GM06990 (cell line): ENCODE measurements around the gene AMT.

Experiments
- DNase-seq: peaks from one replicate; pipeline ENCODE4 v3.0.0-alpha.2; 2011; ENCODE audit not compliant: insufficient read length; ENCODE audit errors: extremely low read depth
- H3K27me3 ChIP-seq: replicated peaks from 2 replicates; pipeline ENCODE4 v1.6.0; 2011; ENCODE audit warnings: low read length; ENCODE audit not compliant: control insufficient read depth, insufficient read depth
- H3K36me3 ChIP-seq: 2 replicates; pipeline ENCODE4 v1.5.1; 2011; ENCODE audit warnings: low read length; ENCODE audit not compliant: control insufficient read depth, insufficient read depth
- H3K4me3 ChIP-seq: replicated peaks from 2 replicates; pipeline ENCODE4 v1.5.1; 2011; ENCODE audit warnings: low read depth, mild to moderate bottlenecking, control low read depth, low read length
- CTCF ChIP-seq: IDR thresholded peaks from 2 replicates; pipeline ENCODE4 v1.5.1; 2011; ENCODE audit warnings: low read length, control low read depth, mild to moderate bottlenecking, inconsistent platforms; ENCODE audit not compliant: insufficient read depth, poor library complexity, severe bottlenecking

Gene AMT

DNA sequence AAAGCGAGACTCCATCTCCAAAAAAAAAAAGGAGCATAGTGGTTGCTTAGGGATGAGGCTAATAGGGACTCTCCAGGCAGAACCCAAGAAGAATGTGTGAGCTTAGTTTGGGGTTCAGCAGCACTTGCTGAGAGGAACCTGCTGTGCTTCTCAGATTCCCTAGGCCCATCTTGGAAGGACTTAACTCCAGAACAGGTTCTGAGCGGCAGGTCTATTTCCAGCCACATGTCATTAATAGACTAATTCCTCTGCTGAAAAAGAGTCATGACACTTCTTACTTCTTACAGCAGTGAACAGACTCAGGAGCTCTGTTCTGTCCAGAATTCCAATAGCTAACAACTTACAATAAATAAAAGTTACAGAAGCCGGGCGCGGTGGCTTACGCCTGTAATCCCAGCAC is 33.0 kb downstream of the AMT start:
- no peak overlapping the region for H3K4me3 ChIP-seq
- H3K27me3 ChIP-seq: no peaks in the 10 kb centered on the region
- no peak for DNase-seq
- TF ChIP-seq CTCF: no peak
- peaks cover 1% of the 10 kb centered on the region for H3K36me3 ChIP-seq

GRCh38 chr3:49388289-49388820 is 33.9 kb downstream of the AMT start:
- H3K36me3 ChIP-seq: peaks cover 1% of the 10 kb centered on the region
- H3K27me3 ChIP-seq: no peaks in the 10 kb centered on the region
- TF ChIP-seq CTCF: no peak
- H3K4me3 ChIP-seq: no peak overlapping the region
- no peak for DNase-seq

GRCh38 chr3:49387721-49388120 is 34.6 kb downstream of the AMT start:
- no peak for TF ChIP-seq CTCF
- H3K27me3 ChIP-seq: no peaks in the 10 kb centered on the region
- DNase-seq: no peak
- H3K4me3 ChIP-seq: no peak overlapping the region
- peaks cover 1% of the 10 kb centered on the region for H3K36me3 ChIP-seq

GRCh38 chr3:49386056-49386756 is 36.1 kb downstream of the AMT start:
- no peak for DNase-seq
- TF ChIP-seq CTCF: no peak
- H3K36me3 ChIP-seq: peaks cover 1% of the 10 kb centered on the region
- no peaks in the 10 kb centered on the region for H3K27me3 ChIP-seq
- H3K4me3 ChIP-seq: no peak overlapping the region

- DNase-seq: no peak
- no peak for TF ChIP-seq CTCF
- H3K4me3 ChIP-seq: no peak overlapping the region
- H3K27me3 ChIP-seq: no peaks in the 10 kb centered on the region
- H3K36me3 ChIP-seq: peaks cover 1% of the 10 kb centered on the region
Observed at GRCh38 chr3:49385617-49386016, 36.7 kb downstream of the AMT start.
